GM23248 (cell line): ENCODE measurements around the gene ZBTB4. TPM values are rescaled to one million over a fixed set of nuclear protein-coding genes. Genes with fewer than 3 reads are reported as not detected.

Experiments used
- DNase-seq: peaks from one replicate; pipeline ENCODE4 v3.0.0-alpha.2; 2015
- H2AFZ ChIP-seq: fragments of 200-600 bp; sonication (generic); 2 replicates; pipeline ENCODE4 v1.6.1; 2016; ENCODE audit warnings: antibody characterized with exemption
- H3F3A ChIP-seq: fragments of 200-600 bp; sonication (generic); 2 replicates; pipeline ENCODE4 v1.6.1; 2016; ENCODE audit warnings: mild to moderate bottlenecking, antibody characterized with exemption, mixed run types; ENCODE audit not compliant: insufficient read depth
- H3K27ac ChIP-seq: fragments of 200-600 bp; sonication (generic); 2 replicates; pipeline ENCODE4 v1.5.1; 2016; ENCODE audit warnings: mild to moderate bottlenecking
- H3K27me3 ChIP-seq: fragments of 200-600 bp; sonication (generic); replicated peaks from 2 replicates; pipeline ENCODE4 v1.6.1; 2016; ENCODE audit warnings: mild to moderate bottlenecking; ENCODE audit not compliant: insufficient read depth
- H3K36me3 ChIP-seq: fragments of 200-600 bp; sonication (generic); 2 replicates; pipeline ENCODE4 v1.6.1; 2016; ENCODE audit warnings: low read depth, mild to moderate bottlenecking
- H3K4me1 ChIP-seq: fragments of 200-600 bp; sonication (generic); 2 replicates; pipeline ENCODE4 v1.6.1; 2016; ENCODE audit warnings: mild to moderate bottlenecking; ENCODE audit not compliant: insufficient read depth
- H3K4me2 ChIP-seq: fragments of 200-600 bp; sonication (generic); one replicate; pipeline ENCODE4 v1.6.1; 2016; ENCODE audit warnings: mild to moderate bottlenecking; ENCODE audit not compliant: unreplicated experiment
- H3K4me3 ChIP-seq: fragments of 200-600 bp; sonication (generic); 2 replicates; pipeline ENCODE4 v1.5.1; 2016; ENCODE audit warnings: mild to moderate bottlenecking
- H3K79me2 ChIP-seq: fragments of 200-600 bp; sonication (generic); 2 replicates; pipeline ENCODE4 v1.6.1; 2016; ENCODE audit warnings: mild to moderate bottlenecking; ENCODE audit not compliant: insufficient read depth
- H3K9ac ChIP-seq: fragments of 200-600 bp; sonication (generic); 2 replicates; pipeline ENCODE4 v1.6.1; 2016; ENCODE audit warnings: mild to moderate bottlenecking
- H3K9me2 ChIP-seq: fragments of 200-600 bp; sonication (generic); 2 replicates; pipeline ENCODE4 v1.6.1; 2016; ENCODE audit warnings: mixed run types, mild to moderate bottlenecking, moderate library complexity; ENCODE audit not compliant: insufficient read depth
- H3K9me3 ChIP-seq: fragments of 200-600 bp; sonication (generic); one replicate; pipeline ENCODE4 v1.6.1; 2017; ENCODE audit warnings: low read depth
- H4K20me1 ChIP-seq: fragments of 200-600 bp; sonication (generic); 2 replicates; pipeline ENCODE4 v1.6.0; 2016; ENCODE audit not compliant: insufficient read depth
- EZH2 ChIP-seq: fragments of 200-600 bp; sonication (generic); IDR thresholded peaks from 2 replicates; pipeline ENCODE4 v1.6.1; 2018; ENCODE audit warnings: antibody characterized with exemption, mild to moderate bottlenecking; ENCODE audit not compliant: insufficient read depth, poor library complexity, severe bottlenecking
- EZH2phosphoT487 ChIP-seq: fragments of 200-600 bp; sonication (generic); IDR thresholded peaks from 2 replicates; pipeline ENCODE4 v1.6.1; 2018; ENCODE audit warnings: antibody characterized with exemption, moderate library complexity, mild to moderate bottlenecking, low read depth; ENCODE audit not compliant: insufficient read depth
- WGBS, 2 experiments: methylation state at CpG; one replicate each; pipeline ENCODE4 v1.1.6; 2015 to 2017; ENCODE audit warnings: low lambda C conversion rate in 2 of 2, low coverage in 1 of 2; ENCODE audit errors: missing lambda C conversion rate in 2 of 2; 5-methylcytosine and 5-hydroxymethylcytosine counted together
- in situ Hi-C: fragments of 300-500 bp; cut with MboI; formaldehyde crosslinking; loops from 2 replicates; pipeline ENCODE4 v1.15.0; 2020
- polyA plus RNA-seq: library from polyadenylated mRNA; unstranded; fragments of >200 nt; fragmentation: Nextera tagmentation; extraction: Ambion mirVana; gene quantifications from 2 replicates; pipeline ENCODE4 v1.2.1, GENCODE V29; 2016
- total RNA-seq: library from RNA; depleted of rRNA; stranded (reverse); fragments of >200 nt; shearing (Covaris generic); gene quantifications from 2 replicates; pipeline ENCODE4 v1.2.3, GENCODE V29; 2014

The ZBTB4 gene
- total and polyA plus RNA-seq, 2 experiments from 2014 or later: 17.7 to 32.9 TPM

DNA sequence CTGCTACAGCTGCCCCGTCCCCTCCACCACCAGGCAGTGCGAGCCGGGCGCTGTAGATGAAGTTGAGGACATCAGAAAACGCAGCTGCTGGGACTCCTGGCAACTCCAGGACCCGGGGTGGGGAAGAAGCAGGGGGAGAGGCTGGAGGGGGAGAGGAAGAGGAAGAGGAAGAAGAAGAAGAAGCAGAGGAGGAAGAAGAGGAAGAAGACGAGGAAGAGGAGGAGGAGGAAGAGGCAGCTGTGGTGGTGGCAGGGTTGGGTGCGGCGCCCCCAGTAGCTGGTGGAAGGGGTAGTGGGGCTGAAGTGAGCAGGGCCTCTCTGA is 13.2 kb downstream of the ZBTB4 start:
- Histone ChIP-seq H3K27me3 (no peaks in the 10 kb centered on the region), H3K27ac (no peak overlapping the region), H3K9me2 (no peaks in the 10 kb centered on the region), H4K20me1 (no peaks in the 10 kb centered on the region), H3K79me2 (peaks cover 76% of the 10 kb centered on the region), H3K4me2 (no peak overlapping the region), H3K4me1 (0 out of 2 replicates have a peak, but pooled peaks cover 2% of the 10 kb centered on the region), H3K4me3 (no peak overlapping the region), H3K9ac (no peak overlapping the region), H3K9me3 (no peaks in the 10 kb centered on the region), H2AFZ (no peak overlapping the region), H3K36me3 (peaks cover 7% of the 10 kb centered on the region; the same call in 1 of the 2 replicates), H3F3A (no peaks in the 10 kb centered on the region)
- DNase-seq: no peak
- TF ChIP-seq EZH2phosphoT487 (no peak), EZH2 (no peak)
- 93% methylated on average over 8 to 9 of the region's 9 CpGs for WGBS, 2 experiments
- in situ Hi-C loops: no loop called here

DNA sequence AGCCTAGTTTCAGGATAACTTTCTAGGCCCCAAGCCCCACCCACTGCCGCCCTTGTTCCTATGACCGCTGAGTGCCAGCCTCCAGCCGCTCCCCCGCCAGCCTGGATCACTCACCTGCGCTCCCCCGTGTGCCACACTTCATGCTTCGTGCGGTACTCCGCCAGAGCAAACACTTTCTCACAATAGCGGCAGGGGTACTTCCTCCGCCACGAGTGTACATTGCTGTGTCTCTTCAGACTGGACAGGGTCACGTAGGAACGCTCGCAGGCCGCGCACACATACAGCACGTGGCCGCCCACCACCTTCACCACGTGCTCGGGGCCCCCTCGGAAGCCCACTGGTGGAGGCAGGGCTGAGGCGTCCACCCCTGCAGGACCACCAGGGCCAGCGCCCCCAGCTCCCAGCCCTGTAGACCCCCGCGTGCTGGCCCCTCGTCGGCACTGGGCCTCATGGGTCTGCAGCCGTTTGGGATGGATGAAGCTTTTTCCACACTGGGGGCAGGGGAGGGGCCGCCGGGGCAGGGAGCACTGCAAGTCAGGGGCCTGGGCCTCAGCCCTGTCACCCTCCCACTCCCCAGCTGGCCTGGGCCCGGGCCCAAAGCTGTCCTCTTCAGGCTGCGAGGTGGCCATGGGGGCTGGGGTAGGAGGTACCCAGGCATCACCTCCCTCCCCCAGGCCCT is 13.7 kb downstream of the ZBTB4 start:
- WGBS, 2 experiments: 93% methylated on average over 19 to 33 of the region's 33 CpGs
- Histone ChIP-seq H3K4me3 (no peak overlapping the region), H4K20me1 (no peaks in the 10 kb centered on the region), H3K9me3 (no peaks in the 10 kb centered on the region), H3K27ac (no peak overlapping the region), H3K79me2 (peaks cover 71% of the 10 kb centered on the region), H3K4me2 (no peak overlapping the region), H3K36me3 (peaks cover 7% of the 10 kb centered on the region; the same call in 1 of the 2 replicates), H2AFZ (no peak overlapping the region), H3K9ac (no peak overlapping the region), H3K27me3 (no peaks in the 10 kb centered on the region), H3K9me2 (no peaks in the 10 kb centered on the region), H3F3A (peaks cover 4% of the 10 kb centered on the region; the same call in 1 of the 2 replicates), H3K4me1 (0 out of 2 replicates have a peak, but pooled peaks cover 2% of the 10 kb centered on the region)
- no peak for DNase-seq
- in situ Hi-C loops: no loop called here
- TF ChIP-seq EZH2 (no peak), EZH2phosphoT487 (no peak)

DNA sequence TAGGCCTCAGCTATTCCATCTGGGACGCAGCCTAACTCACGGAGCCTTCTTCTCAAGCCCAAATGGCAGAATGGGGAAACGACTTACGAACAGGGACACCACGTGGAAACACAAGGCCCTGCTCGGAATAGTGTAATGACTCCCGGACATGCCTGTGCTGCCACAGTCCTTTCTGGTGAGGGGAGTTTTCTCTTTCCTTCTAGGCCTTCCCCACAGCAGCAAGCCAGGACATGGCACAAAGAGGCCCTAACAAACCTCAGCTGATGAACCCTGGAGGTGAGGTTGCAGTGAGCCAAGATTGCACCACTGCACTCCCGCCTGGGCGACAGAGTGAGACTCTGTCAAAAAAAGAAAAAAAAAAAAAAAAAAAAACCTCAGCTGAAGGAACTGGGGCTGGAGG is 15.3 kb downstream of the ZBTB4 start:
- no peak overlapping the region for H3K9ac ChIP-seq
- H3K79me2 ChIP-seq: peaks cover 54% of the 10 kb centered on the region
- H3K36me3 ChIP-seq: peaks cover 7% of the 10 kb centered on the region; the same call in 1 of the 2 replicates
- TF ChIP-seq EZH2: no peak
- TF ChIP-seq EZH2phosphoT487: no peak
- WGBS, 2 experiments: 80 to 84% methylated on average over 7 to 9 of the region's 9 CpGs
- H3K27ac ChIP-seq: no peak overlapping the region
- no peaks in the 10 kb centered on the region for H3K9me2 ChIP-seq
- in situ Hi-C loops: no loop called here
- DNase-seq: no peak
- no peaks in the 10 kb centered on the region for H3K27me3 ChIP-seq
- no peaks in the 10 kb centered on the region for H4K20me1 ChIP-seq
- H3F3A ChIP-seq: peaks cover 19% of the 10 kb centered on the region
- no peak overlapping the region for H2AFZ ChIP-seq
- no peak overlapping the region for H3K4me3 ChIP-seq
- H3K9me3 ChIP-seq: no peaks in the 10 kb centered on the region
- no peak overlapping the region for H3K4me2 ChIP-seq
- 0 out of 2 replicates have a peak, but pooled peaks cover 2% of the 10 kb centered on the region for H3K4me1 ChIP-seq

DNA sequence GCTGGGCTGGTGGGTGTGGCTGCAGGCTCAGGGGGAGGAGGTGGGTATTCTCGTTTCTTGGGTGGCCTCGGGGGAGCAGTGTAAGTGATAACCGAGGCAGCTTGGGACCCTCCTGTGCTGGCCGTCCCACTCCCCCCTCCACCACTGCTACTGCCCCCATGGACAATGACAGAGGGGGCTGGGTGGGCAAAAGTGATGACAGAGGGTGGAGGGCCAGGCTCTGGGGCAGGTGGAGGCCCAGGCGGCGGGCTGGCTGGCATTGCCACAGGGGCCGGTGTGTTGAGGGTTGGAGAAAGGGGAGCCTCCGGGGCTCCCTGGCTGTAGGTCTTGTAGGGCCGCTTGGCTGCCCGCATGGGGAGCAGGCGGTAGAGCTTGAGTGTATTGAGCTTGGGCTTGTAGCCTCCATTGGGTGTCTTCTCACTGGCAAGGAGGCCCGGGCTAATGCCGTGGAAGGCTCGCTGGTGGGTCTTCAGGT is 16.0 kb downstream of the ZBTB4 start:
- H3F3A ChIP-seq: peaks cover 22% of the 10 kb centered on the region
- no peak for TF ChIP-seq EZH2
- TF ChIP-seq EZH2phosphoT487: no peak
- no peaks in the 10 kb centered on the region for H3K9me2 ChIP-seq
- no peak overlapping the region for H2AFZ ChIP-seq
- no peaks in the 10 kb centered on the region for H3K9me3 ChIP-seq
- no peaks in the 10 kb centered on the region for H4K20me1 ChIP-seq
- H3K4me3 ChIP-seq: no peak overlapping the region
- DNase-seq: no peak
- in situ Hi-C loops: no loop called here
- peaks cover 7% of the 10 kb centered on the region; the same call in 1 of the 2 replicates for H3K36me3 ChIP-seq
- no peak overlapping the region for H3K9ac ChIP-seq
- H3K4me2 ChIP-seq: no peak overlapping the region
- 86 to 97% methylated on average over 12 to 14 of the region's 14 CpGs for WGBS, 2 experiments
- H3K27ac ChIP-seq: no peak overlapping the region
- 0 out of 2 replicates have a peak, but pooled peaks cover 2% of the 10 kb centered on the region for H3K4me1 ChIP-seq
- H3K79me2 ChIP-seq: peaks cover 47% of the 10 kb centered on the region
- no peaks in the 10 kb centered on the region for H3K27me3 ChIP-seq
